ENCODE measurements around the gene TBATA.

The TBATA gene

DNA sequence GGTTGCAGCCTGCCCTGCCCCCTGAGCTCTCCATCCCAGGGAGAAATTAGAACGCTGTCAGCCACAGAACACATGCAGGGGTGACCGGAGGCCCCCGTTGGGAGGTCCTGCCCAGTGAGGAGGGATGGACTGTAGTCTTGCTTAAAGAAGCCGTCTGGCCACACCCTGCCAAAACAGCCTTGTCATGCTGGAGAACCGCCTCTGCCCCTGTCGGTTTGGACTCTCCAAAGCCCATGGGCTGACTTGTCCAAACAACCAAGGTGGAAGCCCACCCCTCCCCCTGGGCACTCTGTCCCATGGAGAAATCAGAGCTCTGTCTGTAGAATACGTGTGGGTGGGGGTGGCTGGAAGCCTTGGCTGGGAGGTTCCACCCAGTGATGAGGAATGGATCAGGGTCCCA, 12.7 kb upstream of the TBATA start:
- FAIRE-seq (no peak), DNase-seq (ENCODE audit: insufficient read length, low spot score) (no peak)
- TF ChIP-seq POLR2A (IDR thresholded peaks at IDR 0.05; ENCODE audit: low read depth, low read length) = no peak

DNA sequence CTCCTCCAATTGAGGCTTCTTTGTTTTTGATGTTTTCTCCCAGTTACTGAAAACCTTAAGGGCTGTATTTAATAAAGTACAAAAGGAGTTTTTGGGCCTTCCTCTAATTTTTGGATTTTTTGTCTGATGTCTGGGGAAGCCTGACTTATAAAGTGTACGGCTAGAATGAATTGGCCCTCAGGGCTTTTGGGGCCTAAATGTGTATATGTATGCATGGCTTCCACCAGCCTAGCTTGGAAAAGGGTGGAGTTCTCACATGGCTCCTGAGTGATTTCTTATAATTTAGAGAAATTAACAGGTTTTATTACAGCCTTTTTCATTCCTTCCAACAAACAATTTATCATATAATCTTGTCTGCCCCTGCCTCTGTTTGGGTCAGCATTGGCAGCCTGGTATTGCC, 10.4 kb upstream of the TBATA start:
- no peak for FAIRE-seq
- DNase-seq (ENCODE audit: insufficient read length, low spot score) = no peak
- TF ChIP-seq POLR2A (IDR thresholded peaks at IDR 0.05; ENCODE audit: low read depth, low read length) = no peak

DNA sequence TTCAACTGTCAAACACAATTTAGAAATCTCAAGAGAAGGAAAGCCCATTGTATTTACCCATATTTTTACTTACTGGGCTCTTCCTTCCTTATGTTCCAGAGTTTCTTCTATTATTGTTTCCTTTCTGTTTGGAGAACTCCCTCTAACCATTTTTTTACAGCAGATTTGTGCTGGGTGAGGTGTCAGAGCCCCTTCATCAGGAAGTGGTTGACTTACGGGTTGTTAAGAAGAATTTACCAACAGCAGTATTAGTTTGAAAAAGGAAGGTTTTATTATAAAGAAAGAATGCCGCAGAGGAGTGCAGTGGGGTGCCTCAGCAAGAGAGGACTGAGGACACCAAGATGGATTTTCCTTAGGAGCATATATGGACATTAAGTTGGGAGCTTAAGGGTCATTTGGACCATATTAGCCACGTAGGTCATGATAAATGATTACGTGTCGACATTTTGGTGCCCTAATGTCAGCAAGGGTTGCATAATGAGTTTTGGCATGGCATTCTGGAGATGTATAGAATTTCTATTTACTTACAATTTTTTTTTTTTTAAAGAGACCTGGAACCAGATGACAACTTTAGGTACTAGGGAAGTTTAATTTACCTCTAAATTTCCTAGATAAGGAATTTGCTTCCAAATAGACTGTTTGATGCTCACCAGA, 6.3 kb upstream of the TBATA start:
- DNase-seq (ENCODE audit: insufficient read length, low spot score) (no peak), FAIRE-seq (no peak)
- no peak for TF ChIP-seq POLR2A (IDR thresholded peaks at IDR 0.05; ENCODE audit: low read depth, low read length)

DNA sequence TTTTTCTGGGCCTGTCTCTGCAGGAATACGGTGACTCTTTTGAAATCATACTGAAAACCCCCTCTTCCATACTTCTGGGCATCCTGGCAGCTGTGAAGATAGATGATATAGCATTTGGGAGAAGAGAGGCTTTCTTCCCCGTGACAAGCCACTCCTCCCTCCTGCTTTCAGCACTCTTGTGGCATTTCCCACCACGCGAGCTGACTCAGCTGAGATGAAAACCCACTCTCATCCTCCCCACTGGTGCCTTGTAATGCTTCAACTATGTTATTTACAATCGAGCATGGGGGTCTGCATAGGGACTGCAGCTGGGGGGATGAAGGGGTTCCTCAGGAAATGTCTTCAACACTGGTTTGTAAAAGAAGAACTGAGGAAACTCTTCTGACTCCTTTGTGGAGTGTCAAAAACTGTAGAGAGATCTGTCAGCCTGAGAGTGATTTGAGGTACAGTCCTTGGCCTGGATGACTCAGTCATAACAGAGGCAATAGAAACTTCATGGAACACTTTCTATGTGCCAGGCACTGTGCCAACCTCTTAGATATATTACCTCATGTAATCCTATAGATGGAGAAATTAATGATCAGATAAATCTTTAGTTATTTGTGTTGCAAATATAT, 1.7 kb upstream of the TBATA start:
- DNase-seq (ENCODE audit: insufficient read length, low spot score) = no peak
- FAIRE-seq = no peak
- no peak for TF ChIP-seq POLR2A (IDR thresholded peaks at IDR 0.05; ENCODE audit: low read depth, low read length)

DNA sequence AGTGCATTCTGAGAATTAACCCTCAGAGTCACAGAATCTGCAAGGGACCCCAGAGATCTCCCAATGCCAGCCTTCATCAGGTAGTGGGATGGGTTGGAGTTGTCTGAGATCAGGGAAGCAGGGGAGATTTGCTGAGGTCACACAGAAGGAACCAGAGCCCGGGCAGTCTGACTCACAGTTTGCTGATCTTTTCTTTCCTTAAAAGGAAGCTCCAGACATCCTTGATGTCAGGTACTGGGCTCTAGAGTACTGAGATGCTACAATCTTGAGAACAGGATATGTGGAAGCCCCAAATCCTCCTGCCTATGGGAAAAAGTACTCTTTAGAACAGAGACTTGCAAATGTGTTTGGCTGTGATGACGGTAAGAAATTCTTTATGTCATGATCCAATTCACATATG, 706 bp downstream of the TBATA start:
- FAIRE-seq = no peak
- DNase-seq (ENCODE audit: insufficient read length, low spot score) = no peak
- TF ChIP-seq POLR2A (IDR thresholded peaks at IDR 0.05; ENCODE audit: low read depth, low read length) = no peak

DNA sequence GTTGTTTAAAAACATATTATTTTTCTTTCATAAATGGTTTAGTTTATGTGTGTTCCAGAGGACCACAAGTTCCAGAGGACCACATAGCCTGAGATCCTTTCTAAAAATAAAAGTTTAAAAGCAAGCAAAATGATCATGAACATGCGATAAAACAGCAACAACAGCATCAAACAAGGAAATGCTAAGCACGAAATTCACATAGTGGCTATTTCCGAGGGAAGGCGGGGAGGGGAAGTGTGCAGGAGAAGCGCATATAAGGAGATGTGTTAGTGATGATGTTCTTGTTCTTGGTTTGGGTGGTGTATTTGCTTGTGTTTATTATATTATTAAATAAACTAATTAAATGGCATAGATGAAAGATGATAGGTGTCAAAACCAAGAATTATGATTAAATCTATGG, 1.2 kb downstream of the TBATA start:
- FAIRE-seq = no peak
- no peak for TF ChIP-seq POLR2A (IDR thresholded peaks at IDR 0.05; ENCODE audit: low read depth, low read length)
- DNase-seq (ENCODE audit: insufficient read length, low spot score) = no peak

DNA sequence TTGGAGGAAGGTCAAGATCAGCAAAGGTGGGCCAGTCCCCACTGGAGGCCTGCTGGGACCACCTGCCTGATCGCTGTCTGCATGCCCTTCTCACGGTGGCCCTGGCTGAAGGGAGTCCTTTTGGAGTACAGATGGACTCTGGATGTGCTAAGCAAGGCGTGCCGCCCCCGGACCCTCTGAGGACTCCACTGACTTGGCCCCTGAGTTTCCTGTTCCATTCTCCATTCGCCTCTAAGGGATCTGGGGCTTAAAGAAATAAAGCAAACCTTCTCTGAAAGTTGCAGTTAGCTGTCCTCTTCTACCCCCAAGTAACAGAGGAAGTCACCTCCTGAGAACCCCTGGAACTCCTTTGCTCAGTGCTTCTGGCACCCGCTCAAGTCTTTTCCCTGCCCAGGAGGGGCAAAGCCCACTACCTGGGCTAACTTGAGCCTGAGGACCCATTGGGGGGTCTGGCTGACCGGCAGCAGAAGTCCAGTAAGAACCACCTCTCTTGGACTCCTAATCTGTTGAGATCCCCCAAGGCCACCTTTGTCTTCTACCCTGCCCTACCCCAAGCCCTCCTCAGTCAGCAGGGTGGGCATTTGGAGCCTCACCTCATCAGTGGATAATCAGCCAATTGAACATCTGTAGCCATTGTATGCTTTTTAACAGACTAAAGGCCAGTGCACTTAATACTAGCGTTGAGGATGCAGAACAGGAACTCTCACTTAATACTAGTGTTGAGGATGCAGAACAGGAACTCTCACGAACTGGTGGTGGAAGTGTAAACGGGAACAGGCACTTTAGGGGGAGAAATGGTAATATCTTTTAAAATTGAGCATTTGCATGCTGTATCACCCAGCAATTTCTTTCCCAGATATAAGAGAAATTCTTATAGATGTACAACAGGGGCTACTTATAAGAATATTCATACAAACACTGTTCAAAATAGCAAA, 2.2 kb downstream of the TBATA start:
- DNase-seq (ENCODE audit: insufficient read length, low spot score) (no peak), FAIRE-seq (no peak)
- no peak for TF ChIP-seq POLR2A (IDR thresholded peaks at IDR 0.05; ENCODE audit: low read depth, low read length)

DNA sequence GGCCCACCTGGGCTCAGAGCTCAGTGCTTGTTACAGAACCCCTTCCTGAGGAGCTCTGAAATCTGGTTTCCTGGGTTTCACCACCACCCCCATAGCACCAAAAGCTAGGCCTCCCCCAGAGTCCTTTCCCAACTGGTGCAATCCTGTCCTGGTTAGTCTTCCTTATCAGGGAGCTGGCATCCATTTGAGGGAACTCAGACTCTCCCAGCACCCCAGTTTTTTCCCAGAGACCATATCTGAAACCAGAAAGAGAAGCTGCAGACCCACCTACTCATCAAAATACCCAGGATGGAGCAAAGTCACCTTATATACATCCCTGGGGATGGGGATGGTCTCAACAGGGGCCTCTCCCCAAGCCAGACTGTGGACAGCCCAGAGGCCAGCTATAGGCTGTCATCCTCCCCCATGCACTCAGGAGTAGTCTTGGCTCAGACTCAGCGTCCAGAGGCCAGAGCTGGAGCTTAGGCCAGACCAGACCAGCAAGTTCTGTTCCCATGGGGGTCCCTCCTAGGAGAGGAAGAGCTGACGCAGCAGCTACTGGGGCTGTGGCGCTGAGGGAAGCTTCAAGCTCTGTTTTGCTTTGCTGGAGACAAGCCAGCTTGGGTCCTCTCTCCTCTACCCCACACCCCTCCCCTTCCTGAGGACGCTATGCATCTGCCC, 3.0 kb downstream of the TBATA start:
- FAIRE-seq (no peak), DNase-seq (ENCODE audit: insufficient read length, low spot score) (no peak)
- no peak for TF ChIP-seq POLR2A (IDR thresholded peaks at IDR 0.05; ENCODE audit: low read depth, low read length)

DNA sequence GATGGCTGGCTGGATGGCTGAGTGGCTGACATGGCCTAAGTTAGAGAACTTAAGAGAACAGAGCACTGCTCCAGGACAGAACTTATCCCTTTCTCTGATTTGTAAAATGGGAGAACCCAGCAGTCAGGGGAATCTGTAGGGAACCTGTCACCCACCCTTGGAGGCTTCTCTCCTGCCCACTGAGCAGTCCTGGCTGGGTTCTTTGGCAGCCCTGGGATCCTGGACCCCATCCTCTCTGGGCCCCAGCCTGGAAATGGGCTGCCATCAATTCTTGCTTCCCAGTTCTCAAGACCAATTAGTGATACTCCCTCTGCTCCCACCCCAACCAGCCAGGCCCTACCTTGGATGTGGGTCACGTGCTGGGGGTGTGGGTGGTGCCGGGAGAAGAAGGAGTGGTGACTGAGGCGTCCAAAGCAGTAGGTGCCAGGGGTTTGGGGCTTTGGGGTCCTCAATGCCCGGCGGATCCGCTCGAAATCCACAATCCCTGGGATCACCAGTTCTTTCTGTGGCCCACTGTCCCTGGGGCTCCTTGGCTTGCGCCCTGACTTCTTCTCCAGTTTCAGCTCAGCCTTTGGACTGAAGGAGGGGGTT, 3.6 kb downstream of the TBATA start:
- FAIRE-seq = no peak
- no peak for TF ChIP-seq POLR2A (IDR thresholded peaks at IDR 0.05; ENCODE audit: low read depth, low read length)
- DNase-seq (ENCODE audit: insufficient read length, low spot score) = no peak

DNA sequence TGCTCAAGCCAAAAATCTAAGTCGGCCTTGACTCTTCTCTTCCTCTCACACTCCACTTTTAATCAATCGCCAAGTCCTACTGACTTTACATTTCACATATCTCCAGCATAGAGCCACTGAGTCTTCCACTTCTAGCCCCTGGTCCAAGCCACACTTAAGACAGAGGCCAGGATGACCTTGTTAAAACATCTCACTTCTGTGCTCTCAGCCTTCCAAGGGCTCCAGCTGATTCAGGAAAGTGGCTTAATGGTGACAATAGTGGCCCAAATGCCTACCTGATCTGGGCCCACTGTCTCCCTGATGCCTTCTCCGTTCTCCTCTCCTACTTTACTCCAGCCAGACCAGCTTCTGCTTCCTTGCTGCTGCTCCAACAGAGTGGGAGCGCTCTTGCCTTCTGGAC, 4.4 kb downstream of the TBATA start:
- TF ChIP-seq POLR2A (IDR thresholded peaks at IDR 0.05; ENCODE audit: low read depth, low read length) = no peak
- FAIRE-seq (no peak), DNase-seq (ENCODE audit: insufficient read length, low spot score) (no peak)

DNA sequence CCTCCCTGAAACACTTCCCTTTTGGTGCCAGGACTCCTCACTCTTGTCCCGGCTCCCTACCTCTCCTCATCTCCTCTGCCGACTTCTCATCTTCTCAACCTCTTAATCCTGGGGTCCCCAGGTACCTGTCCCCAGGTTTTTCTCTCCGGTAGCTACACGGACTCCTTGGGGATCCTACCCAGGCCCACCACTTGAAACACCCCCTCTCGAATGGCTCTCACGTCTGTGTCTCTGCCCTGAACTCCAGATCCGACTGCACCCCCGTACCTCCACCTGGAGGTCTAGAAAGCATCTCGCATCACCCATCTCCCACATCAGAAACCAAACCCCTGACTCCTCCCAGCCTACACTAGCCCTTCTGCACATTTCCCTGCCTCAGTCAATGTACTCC, 4.8 kb downstream of the TBATA start:
- FAIRE-seq = no peak
- DNase-seq (ENCODE audit: insufficient read length, low spot score) = no peak
- TF ChIP-seq POLR2A (IDR thresholded peaks at IDR 0.05; ENCODE audit: low read depth, low read length) = no peak

DNA sequence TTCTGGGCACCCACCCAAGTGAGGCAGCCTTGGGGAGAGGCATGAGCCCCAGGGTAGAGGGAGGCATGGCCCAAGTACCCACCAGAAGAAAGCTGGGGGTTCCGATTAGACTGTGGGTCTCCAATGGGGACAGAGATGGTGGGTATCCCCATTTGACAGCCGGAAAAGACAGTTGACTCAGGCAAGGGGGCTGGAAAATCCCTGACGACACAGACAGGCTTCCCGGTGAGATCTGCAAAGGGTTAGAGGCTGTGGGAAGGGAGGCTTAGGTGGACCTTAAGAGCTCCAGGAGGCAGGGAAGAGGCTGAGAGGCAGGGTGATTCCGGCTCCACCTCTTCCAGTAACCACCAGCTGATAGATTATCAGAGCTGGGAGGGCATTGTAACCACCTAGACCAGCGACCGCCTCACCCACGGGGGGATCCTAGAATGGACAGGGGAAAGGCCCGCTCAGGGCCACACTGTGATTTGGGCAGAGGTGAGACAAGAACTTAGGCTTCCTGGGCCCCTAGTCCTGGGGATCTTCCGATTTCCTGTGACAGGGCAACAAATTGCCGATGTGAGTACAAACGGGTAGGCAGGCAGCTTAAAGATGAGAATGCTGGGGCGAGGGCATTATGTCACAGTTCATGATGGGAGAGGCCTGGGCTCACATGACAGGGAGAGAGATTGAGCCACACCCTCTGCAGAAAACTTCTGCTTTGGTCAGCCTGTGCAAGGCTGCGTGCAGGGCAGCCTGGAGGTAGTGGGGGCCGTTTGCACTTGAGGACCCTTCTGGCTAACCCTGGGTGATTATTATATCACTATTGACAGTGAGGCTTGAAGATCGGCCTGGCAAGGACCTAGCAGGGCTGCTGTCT, 5.4 kb downstream of the TBATA start:
- no peak for TF ChIP-seq POLR2A (IDR thresholded peaks at IDR 0.05; ENCODE audit: low read depth, low read length)
- DNase-seq (ENCODE audit: insufficient read length, low spot score) = no peak
- FAIRE-seq = no peak

DNA sequence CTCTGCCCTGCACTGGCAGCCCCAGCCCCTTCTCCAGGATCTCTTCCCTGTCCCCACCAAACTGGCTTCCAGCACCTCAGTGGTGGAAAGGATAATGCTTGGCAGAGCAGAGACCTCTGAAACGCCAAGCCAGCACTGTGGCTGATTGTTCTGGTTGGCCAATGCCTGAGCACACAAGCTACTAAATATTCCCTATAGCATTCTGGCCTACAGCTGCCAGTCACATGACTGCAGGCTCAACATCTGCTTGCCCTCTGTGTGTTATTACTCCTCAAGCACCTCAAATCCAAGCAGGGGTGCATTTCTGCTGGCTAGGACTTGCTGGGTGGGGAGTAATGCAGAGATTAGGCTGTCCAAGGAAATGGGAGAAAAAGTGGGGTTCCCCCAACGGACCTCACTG, 6.1 kb downstream of the TBATA start:
- no peak for TF ChIP-seq POLR2A (IDR thresholded peaks at IDR 0.05; ENCODE audit: low read depth, low read length)
- DNase-seq (ENCODE audit: insufficient read length, low spot score) (no peak), FAIRE-seq (no peak)

Data from H54 (cell line).